HG02588 (cell line): ENCODE data around the gene GPX8.

ENCODE experiments used
- ATAC-seq: cut with Tn5 transposase; IDR thresholded peaks from one replicate; pipeline ENCODE4 v1.9.1; 2021; ENCODE audit warnings: mild to moderate bottlenecking, moderate library complexity; ENCODE audit not compliant: unreplicated experiment

The GPX8 gene, protein sequence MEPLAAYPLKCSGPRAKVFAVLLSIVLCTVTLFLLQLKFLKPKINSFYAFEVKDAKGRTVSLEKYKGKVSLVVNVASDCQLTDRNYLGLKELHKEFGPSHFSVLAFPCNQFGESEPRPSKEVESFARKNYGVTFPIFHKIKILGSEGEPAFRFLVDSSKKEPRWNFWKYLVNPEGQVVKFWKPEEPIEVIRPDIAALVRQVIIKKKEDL

DNA sequence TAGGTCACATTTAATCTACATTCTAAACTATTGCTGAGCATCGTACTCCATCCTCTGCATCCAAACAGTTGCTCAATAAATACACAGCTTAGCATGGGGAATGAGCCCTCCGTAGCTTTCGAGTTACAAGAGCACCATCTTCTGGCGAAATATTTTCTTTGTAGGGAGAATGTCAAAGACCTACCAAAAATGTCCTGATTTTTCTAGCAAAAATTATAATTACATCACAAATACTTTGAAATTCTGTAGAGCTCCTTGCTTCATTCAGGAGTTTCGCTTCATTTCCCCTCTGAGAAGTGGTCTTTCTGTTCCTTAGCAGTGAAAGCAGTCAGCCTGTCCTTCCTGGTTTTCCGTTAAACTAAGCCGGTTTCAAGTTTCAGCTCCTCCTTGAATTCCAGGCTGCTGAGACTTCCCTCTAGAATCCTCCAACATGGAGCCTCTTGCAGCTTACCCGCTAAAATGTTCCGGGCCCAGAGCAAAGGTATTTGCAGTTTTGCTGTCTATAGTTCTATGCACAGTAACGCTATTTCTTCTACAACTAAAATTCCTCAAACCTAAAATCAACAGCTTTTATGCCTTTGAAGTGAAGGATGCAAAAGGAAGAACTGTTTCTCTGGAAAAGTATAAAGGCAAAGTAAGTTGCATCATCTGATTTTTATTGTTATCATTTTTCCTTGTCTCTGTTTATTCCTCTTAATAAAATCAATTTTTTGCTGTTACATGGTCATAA is at the start of gene GPX8:
Gene GPX8 (plus strand): TSS at position 409 of the 730 bp plus-strand sequence. CDS start 22 bp downstream, at position 431.
- ATAC-seq = no peak

DNA sequence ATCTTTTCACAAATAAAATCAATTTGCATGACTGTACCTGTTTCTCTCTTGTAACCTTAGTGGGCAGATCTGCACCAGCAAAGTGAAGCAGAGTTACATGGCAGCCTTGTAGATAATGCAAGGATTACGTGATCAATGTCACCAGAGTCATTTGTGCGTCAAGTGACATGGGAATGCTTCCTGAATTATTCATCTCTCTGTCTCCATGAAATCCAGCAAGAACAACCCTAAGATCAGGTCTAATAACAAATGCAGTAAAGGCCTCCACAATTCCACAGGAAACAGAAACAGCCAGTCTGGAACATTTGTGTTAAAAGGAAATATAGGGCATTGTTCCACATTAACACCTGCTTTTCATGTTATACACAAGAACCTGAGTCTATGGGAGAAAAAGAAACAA is 49.8 kb upstream of the GPX8 start:
- no peak for ATAC-seq

DNA sequence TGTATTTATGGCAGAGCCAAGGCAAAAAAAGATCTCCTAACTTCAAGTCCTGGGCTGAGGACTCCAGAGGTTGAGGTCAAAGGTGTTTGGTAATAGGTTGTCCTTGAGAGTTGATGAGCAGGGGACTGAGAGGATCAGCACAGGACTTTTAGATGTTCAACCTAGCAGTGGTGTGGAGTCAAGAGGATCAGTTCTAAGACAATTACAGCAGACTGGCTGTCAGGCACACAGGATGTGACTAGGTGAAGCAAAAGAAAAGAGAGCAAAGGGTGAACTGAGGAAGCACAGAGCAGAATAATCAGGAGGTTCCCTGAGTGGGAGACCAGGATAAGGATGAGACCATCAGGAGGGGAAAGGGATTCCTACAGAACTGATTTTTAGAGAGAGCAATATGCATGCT is 46.6 kb upstream of the GPX8 start:
- no peak for ATAC-seq

DNA sequence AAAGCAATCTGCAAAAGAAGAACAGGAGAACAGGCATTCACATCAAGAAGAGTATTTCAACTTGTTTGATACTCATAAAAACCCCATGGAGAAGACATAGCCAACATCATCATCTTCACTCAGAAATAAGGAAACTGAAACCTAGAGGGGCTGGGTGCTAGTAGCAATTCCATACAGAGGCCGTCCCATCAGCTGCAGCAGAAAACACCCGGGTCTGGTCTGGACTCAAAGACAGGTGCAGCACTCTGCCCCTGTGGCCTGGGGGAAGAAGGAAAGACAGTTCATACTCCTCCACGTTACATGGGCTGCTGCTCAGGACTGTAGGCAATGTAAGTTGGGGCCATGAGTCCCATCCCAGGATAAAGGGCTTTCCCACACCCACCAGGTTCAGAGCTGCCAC is 45.9 kb upstream of the GPX8 start:
- no peak for ATAC-seq

DNA sequence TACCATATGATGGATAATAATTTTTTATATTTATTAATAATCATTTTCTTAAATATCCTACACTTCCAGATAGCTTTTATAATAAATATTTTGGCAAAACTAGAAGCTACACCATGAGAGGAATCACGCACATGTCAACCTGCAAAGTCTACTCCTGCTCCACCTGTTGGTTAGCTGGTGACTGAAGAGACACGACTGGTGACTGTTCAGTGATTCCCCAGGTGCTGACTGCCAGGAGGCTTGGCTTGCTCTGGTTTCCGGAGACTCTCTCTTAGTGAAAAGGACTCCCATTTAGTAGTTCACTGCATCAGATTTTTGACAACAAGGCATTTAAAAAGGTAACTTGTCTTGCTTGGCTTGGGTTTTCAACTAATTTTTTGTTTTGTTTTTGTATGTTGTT is 36.6 kb upstream of the GPX8 start:
- ATAC-seq = no peak

DNA sequence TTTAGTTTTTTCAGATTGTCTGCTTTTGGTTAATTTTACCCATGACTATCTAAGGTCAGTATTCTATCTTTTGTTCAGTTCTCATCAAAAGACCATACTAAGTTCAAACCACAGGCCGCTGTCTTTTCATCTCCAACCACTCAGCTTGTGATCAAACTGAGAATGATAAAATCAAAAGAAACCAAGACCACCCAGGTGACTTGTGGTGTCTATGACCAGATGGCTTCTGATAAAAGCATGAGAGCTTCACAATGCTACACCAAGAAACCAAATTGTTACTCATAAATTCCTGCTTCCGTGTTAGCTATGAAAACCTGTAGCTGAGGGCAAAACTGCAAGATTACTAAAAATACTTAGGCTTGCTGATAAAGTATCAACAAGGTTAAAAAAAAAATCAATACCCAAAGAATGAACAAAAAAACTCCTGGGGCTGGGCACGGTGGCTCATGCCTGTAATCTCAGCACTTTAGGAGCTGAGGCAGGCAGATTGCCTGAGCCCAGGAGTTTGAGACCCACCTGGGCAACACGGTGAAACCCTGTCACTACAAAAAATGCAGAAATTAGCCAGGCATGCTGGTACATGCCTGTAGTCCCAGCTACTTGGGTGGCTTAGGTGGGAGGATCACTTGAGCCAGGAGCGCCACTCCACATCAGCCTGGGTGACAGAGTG is 25.8 kb upstream of the GPX8 start:
- ATAC-seq = no peak

DNA sequence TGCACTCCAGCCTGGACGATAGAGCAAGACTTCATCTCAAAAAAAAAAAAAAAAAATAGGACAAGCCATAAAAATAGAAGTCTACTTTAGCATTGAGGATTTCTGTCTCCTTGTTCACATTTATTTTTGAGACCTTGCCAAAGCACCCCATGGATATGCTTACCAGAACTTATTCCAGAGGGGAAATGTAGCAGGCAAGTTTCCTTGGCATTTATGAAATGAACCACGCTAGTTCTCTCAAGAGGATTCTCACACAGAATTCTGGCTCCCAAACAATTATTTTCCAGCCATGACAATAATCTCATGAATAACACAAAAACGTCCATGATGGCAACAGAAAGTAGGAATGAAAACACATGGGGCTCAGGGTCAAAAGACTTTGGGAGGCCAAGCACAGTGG is 23.4 kb upstream of the GPX8 start:
- no peak for ATAC-seq

DNA sequence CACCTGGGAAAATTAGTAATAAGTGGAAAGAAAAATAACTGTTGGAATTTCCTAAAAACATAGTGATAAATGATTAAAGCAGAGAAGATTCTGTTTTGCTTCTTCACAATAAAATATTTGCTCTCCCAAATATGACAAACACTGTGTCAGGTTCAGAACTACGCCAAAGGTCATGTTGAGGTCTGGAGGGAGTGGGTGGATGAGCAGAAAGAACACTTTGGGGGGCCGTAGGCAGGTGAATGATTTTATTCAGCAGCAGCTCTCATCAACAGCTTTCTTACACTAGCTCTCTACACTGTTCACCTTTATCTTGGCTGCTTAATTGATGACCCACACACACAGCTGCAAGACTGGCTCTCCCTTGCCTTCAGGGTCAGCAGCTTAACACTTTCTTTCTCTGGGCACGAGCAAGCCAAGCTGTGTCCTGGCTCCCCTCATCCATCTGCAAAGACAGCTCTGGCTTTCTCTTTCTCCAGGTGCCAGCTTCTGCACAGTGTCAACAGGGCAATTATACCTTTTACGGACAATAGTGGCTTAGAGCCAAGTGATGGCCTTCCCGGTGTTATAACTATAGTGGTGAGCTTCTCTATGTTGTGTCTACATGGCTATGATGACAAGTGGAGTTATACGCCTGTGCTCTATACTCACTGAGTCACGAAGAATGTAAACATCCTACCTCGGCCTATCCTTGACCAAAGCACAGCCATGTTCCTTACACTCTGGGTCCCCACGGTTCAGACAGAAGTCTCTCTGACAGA is 18.9 kb upstream of the GPX8 start:
- no peak for ATAC-seq

DNA sequence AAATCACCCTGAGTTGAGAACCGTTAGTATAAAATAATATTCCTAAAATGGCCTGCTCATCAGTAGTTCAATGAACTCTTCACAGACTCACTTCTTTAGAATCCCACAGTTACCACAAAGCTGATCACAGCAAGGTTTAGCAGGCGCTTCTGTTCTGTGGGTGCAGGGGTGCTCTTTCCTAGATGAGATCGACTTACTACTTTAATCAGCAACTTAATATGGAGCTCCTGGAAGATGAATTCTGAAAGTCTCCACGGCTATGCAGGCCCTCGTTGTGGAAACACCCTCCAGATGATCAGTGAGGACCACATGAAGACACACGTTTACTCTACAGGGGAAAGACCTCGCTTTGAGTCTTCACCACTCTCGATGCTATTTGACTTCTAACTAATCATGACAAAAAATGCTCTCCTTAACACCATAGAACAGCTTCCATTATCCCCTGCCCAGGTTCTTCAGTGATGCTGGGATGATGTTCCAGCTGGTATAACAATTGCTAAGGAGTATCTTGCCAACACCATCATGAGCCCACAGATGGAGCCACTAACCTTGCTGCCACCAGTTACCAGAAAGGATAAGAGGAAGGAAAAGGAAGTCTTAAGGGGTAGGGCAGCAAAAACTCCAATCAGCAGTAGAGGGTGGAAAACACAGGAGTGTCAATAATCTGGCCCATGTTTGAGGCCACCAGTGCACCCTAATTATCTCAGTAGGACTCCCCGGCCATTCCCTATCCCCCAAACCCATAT is 17.9 kb upstream of the GPX8 start:
- no peak for ATAC-seq

DNA sequence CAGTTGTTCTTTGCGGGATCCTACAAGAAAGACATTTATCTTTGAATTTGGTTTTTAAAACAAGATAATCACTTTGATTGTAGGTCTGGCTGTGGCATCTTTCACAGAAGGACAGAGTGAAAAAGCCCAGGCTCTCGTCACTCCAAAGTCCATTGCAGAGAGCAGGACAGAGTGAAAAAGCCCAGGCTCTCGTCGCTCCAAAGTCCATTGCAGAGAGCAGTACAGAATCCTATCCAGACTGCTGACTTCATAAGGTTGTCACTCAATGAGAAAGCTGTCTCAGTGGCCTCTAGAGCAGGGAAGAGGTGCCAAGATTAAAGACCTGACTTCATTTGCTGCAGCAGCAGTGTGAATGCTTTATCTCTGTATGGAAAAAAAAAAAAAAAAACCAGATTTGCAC is 16.3 kb upstream of the GPX8 start:
- no peak for ATAC-seq

DNA sequence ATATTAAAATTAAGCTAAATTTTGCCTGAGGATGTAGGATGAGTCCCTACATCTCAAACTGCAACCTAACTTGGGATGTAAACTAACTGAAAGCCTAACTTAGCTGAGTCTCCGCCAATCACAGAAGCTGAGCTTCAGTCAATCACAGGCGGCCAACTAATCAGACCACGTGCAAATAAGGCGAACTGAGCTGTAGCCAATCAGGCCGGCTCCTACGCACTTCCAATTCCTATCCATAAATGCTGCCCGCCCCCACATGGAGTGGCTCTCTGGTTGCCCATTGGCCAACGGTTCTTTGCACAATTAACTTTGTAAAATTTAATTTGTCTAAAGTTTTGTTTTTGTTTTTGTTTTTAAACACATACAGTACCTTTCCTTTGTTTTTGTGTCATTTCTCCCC is 13.9 kb upstream of the GPX8 start:
- ATAC-seq = no peak

DNA sequence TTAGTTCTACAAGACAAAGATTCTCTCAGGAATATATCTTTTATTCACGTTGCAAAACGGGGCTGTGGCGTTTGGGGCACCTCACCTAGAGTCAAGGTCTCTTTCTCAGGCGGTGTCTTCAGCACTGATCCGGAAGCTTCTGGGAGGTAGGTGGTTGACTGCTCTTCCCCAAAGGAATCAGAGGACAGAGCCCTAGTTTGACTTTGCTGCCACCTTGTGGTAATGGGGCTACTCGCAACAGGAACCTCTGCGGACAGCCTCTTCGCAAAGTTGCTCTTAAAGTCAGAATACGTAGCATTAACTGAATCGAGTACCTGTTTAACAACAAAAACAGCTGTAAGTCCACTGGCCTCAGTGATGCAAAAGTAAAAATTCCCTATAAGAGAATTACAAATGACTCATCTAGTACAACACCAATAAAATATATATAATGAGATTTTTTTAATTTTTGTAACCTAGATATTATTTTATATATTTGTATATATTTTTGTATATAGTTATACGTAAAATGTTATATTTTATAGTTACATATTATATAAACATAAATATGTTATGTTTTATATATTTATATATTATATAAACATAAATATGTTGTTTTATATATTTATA is 13.3 kb upstream of the GPX8 start:
- peak; percentile 68 for ATAC-seq

DNA sequence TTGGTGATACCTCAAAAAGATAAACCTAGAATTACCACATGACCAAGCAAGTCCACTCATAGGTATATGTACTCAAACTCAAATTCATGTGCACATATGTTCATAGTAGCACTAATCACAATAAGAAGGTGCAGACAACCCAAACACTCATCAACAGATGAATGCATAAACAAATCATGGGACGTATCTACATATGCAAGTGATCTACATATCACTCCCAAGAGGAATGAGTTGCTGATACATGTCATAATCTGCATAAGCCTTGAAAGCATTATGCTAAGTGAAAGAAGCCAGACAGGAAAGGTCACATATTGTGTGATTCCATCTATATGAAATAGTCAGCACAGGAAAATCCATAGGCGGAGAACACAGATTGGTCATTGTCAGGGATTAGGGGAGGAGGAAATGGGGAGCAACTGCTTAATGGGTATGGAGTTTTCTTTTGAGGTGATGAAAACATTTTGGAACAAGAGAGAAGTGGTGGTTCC is 10.6 kb upstream of the GPX8 start:
- ATAC-seq = no peak

DNA sequence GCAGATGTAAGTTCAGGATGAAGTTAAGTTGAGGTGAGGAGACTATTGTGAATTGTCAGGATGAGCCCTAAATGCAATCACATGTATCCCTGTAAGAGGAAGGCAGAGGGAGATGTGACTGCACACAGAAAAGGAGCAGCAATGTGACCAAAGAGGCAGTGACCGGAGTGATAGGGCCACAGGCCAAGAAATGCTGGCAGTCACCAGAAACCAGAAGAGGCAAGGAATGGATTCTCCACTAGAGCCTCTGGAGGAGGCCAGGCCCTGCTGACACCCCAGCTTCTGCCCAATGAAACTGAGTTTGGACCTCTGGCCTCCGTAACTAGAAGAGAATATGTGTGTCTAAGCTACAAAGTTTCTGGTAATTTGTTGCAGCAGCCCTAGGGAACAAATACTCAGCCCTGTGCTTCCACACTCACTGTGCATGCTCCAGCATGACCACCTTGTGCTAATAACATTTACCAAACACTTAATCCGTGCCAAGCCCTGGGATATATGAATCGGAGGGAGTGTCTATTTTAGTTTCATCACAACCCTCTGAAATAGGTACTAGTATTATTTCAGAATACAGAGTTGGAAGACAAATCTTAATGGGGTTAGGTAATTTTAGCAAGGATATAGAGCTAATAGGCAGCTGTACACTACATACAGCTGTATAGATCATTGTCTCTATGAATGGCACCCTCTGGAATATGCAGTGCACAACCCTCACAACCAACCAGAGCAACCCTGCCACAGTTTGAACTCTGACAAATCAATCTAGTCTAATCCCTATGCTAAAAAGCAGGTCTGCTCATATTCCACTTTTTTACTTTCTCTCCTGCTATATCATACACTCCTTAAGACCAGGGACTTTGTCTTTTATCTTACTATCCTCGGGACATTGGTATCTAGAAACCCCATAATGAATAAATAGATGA is 7.8 kb upstream of the GPX8 start:
- ATAC-seq = no peak

DNA sequence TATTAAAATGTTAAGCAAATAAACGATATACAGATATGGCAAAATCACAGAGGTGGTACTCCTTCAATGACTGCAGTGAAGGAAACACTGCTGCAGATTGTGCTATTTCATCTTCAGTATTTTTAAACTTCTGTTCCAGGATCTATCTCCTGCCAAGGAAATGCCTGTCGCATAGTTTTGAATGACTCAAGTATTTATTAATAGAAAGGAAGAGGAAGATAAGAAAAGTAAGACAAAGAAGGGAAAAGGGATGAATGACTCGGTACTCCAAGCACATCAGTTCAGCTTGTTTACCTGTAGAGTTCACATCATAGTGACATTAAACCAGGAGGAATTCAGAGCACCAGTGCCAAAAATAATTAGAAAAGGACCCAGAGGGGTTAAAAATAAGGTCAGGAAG is 5.1 kb upstream of the GPX8 start:
- no peak for ATAC-seq

DNA sequence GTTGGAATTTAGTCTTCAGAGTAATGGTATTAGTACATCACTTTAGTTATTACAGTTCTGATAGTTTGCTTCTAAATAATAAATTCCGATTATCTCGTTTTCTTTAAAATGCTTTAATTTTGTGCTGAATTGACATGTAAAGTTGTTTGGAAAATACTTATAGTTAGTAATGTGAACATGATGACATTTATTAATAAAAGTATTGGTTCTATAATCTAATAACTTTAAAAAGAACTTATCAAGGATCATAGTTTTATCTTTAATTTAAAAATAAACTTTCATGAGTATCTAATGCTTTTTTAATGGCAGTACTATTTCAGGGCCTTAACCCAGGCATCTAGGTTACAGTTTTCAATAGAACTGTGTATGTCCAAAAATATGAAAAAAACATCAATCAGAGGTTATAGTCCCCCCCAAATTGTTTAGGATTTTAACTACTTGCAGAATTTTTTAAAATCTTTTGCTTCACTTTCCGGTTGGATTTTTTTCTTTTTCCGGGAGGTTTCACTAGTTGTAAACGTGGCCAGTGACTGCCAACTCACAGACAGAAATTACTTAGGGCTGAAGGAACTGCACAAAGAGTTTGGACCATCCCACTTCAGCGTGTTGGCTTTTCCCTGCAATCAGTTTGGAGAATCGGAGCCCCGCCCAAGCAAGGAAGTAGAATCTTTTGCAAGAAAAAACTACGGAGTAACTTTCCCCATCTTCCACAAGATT is 680 bp downstream of the GPX8 start:
- ATAC-seq = no peak

DNA sequence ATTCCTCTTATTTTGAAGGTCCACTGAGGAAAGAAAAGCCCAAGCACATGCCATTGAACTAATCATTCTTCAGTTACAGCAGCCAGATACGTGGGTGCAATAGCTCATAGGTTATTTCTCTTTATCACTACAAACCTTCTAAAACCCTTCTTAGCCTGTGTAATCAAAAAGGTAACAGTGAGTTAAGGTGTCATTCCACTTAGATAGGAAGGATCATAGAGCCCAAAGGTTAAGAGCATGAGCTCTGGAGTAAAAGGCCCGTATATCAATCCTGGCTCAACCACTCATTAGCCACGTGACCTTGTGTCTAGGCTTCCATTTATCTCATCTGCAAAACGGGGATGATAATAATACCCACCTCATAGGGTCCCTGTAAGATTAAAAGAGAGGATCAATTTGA is 2.7 kb downstream of the GPX8 start:
- no peak for ATAC-seq

DNA sequence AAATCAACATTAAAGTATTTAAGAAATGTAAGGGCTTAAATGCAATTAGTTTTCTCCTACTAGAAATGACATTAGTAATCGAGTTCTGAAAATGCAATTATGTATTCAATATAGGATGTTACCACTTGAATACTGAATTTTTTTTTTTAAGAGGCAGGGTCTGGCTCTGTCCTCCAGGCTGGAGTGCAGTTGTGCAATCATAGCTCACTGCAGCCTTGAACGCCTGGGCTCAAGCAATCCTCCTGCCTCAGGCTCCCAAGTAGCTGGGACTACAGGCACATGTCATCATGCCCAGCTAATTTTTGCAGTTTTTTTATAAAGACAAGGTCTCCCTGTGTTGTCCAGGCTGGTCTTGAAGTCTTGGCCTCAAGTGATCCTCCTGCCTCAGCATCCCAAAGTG is 11.5 kb downstream of the GPX8 start:
- no peak for ATAC-seq
